OCI-LY1 (cell line): ENCODE results near the gene KCNA2.
A peak's percentile ranks its signal among the peaks of the same experiment; 100 is the strongest.

Source experiments
- H2AFZ ChIP-seq: fragments of 200-600 bp; sonication (generic), shearing (Covaris generic); 2 replicates; pipeline ENCODE4 v1.6.0; 2014; ENCODE audit warnings: antibody characterized with exemption, mild to moderate bottlenecking, low read length
- H3F3A ChIP-seq: fragments of 200-600 bp; sonication (generic), shearing (Covaris generic); 2 replicates; pipeline ENCODE4 v1.6.0; 2014; ENCODE audit warnings: mild to moderate bottlenecking, antibody characterized with exemption, low read length, moderate library complexity; ENCODE audit not compliant: insufficient read depth
- H3K27ac ChIP-seq: fragments of 200-600 bp; sonication (generic); 2 replicates; pipeline ENCODE4 v1.5.1; 2014; ENCODE audit warnings: low read length, mixed run types, mild to moderate bottlenecking, low read depth; ENCODE audit not compliant: poor library complexity, severe bottlenecking
- H3K27me3 ChIP-seq: fragments of 200-600 bp; sonication (generic); 2 replicates; pipeline ENCODE4 v1.6.0; 2014; ENCODE audit warnings: antibody characterized with exemption, mild to moderate bottlenecking, low read length, moderate library complexity; ENCODE audit not compliant: insufficient read depth
- H3K36me3 ChIP-seq: fragments of 200-600 bp; sonication (generic); 2 replicates; pipeline ENCODE4 v1.6.1; 2014; ENCODE audit warnings: mild to moderate bottlenecking, antibody characterized with exemption, low read length, moderate library complexity, mixed read lengths; ENCODE audit not compliant: insufficient read depth
- H3K4me1 ChIP-seq: fragments of 200-600 bp; sonication (generic); 2 replicates; pipeline ENCODE4 v1.5.1; 2014; ENCODE audit warnings: mild to moderate bottlenecking, low read length, moderate library complexity; ENCODE audit not compliant: insufficient read depth, severe bottlenecking
- H3K4me2 ChIP-seq: fragments of 200-600 bp; sonication (generic), shearing (Covaris generic); 2 replicates; pipeline ENCODE4 v1.6.1; 2014; ENCODE audit warnings: low read length
- H3K4me3 ChIP-seq: fragments of 200-600 bp; sonication (generic); 2 replicates; pipeline ENCODE4 v1.5.1; 2014; ENCODE audit warnings: low read length, low read depth, mild to moderate bottlenecking, mixed read lengths; ENCODE audit not compliant: poor library complexity, severe bottlenecking
- H3K79me2 ChIP-seq: fragments of 200-600 bp; shearing (Covaris generic); 2 replicates; pipeline ENCODE4 v1.6.1; 2016; ENCODE audit warnings: mixed run types, low read length, mixed read lengths; ENCODE audit not compliant: insufficient read depth
- H3K9ac ChIP-seq: fragments of 200-600 bp; sonication (generic), shearing (Covaris generic); 2 replicates; pipeline ENCODE4 v1.6.1; 2014; ENCODE audit warnings: mild to moderate bottlenecking, low read length, mixed read lengths
- H3K9me2 ChIP-seq: fragments of 200-600 bp; sonication (generic), shearing (Covaris generic); 2 replicates; pipeline ENCODE4 v1.6.1; 2014; ENCODE audit warnings: low read depth, mild to moderate bottlenecking, low read length, mixed read lengths
- H3K9me3 ChIP-seq: fragments of 200-600 bp; shearing (Covaris generic); 2 replicates; pipeline ENCODE4 v1.6.1; 2014; ENCODE audit warnings: low read length, mixed read lengths
- H4K20me1 ChIP-seq: fragments of 200-600 bp; sonication (generic), shearing (Covaris generic); 2 replicates; pipeline ENCODE4 v1.6.0; 2016; ENCODE audit warnings: mild to moderate bottlenecking, low read length; ENCODE audit not compliant: insufficient read depth
- CTCF ChIP-seq: fragments of 200-600 bp; sonication (generic), shearing (Covaris generic); IDR thresholded peaks from 2 replicates; pipeline ENCODE4 v1.5.1; 2017; ENCODE audit warnings: mild to moderate bottlenecking, antibody characterized with exemption, low read length, moderate library complexity, mixed read lengths
- EZH2 ChIP-seq: fragments of 200-600 bp; sonication (generic), shearing (Covaris generic); IDR thresholded peaks from 2 replicates; pipeline ENCODE4 v1.8.0; 2017; ENCODE audit warnings: borderline replicate concordance, mixed run types, mild to moderate bottlenecking, antibody characterized with exemption, low read length, moderate library complexity, mixed read lengths

The KCNA2 gene

DNA sequence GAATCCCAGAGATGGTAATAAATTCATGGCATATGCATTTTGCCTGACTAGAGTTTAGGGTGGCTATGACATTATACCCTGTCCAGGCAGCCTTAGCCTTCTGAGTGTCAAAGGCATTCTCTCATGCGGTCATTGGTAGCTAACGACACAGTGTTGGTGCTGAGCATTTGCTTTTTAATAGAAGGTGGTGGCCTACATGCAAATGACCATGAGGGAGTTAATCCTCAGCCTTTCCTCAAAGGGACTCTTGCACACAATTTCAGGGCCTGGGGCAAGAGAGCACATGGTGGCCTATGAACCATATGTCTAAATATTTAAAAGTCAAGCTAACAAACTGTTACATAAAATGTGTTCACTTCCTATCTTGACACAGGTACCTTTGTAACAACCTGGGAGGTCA lies 56.3 kb downstream of the KCNA2 start:
- Histone ChIP-seq H3F3A (no peaks in the 10 kb centered on the region), H3K4me3 (no peak overlapping the region), H3K36me3 (no peaks in the 10 kb centered on the region), H3K27me3 (no peaks in the 10 kb centered on the region), H3K9me2 (no peaks in the 10 kb centered on the region), H3K27ac (no peak overlapping the region), H2AFZ (no peak overlapping the region), H4K20me1 (no peaks in the 10 kb centered on the region), H3K4me1 (no peaks in the 10 kb centered on the region), H3K79me2 (no peaks in the 10 kb centered on the region), H3K9ac (no peak overlapping the region), H3K9me3 (no peaks in the 10 kb centered on the region), H3K4me2 (no peak overlapping the region)
- no peak for TF ChIP-seq EZH2
- TF ChIP-seq CTCF: no peak

DNA sequence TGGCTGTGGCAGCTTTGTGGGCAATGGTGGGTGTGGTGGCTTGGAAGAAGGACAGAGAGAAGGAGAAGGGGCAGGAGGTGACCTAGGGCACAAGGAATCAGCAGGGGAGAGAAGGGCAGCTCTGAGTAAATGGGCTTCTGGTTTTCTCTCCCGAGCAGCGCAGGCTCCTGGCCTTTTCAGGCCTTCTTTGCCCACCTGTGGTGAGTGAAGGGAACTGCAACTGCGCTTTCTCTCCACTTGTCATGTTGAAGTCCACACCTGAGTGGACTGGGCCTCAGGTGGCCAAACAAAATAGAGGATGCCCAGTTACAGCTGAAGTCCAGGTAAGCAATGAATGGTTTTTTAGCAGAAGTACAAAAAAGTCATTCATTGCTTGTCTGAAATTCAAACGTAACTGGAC lies 57.8 kb downstream of the KCNA2 start:
- TF ChIP-seq EZH2: no peak
- TF ChIP-seq CTCF: peak; percentile 42; the same call in 1 of the 2 replicates
- Histone ChIP-seq H3K36me3 (no peaks in the 10 kb centered on the region), H3K27me3 (no peaks in the 10 kb centered on the region)

GRCh38 chr1:110547017-110547416 lies 59.1 kb downstream of the KCNA2 start:
- Histone ChIP-seq H3K9me3 (no peaks in the 10 kb centered on the region), H2AFZ (no peak overlapping the region)
- TF ChIP-seq CTCF: no peak
- TF ChIP-seq EZH2: no peak

More for the DNA sequence above, 57.8 kb downstream of the KCNA2 start:
- Histone ChIP-seq H3K79me2 (no peaks in the 10 kb centered on the region), H3K9ac (no peak overlapping the region), H4K20me1 (no peaks in the 10 kb centered on the region), H3F3A (no peaks in the 10 kb centered on the region), H3K4me3 (no peak overlapping the region), H3K4me2 (no peak overlapping the region), H3K9me3 (no peaks in the 10 kb centered on the region), H2AFZ (no peak overlapping the region), H3K27ac (no peak overlapping the region), H3K9me2 (no peaks in the 10 kb centered on the region), H3K4me1 (no peaks in the 10 kb centered on the region)

More at GRCh38 chr1:110547017-110547416, 59.1 kb downstream of the KCNA2 start:
- Histone ChIP-seq H3K9ac (no peak overlapping the region), H3K79me2 (no peaks in the 10 kb centered on the region), H3K4me2 (no peak overlapping the region), H3K36me3 (no peaks in the 10 kb centered on the region), H3K9me2 (no peaks in the 10 kb centered on the region), H3K4me1 (no peaks in the 10 kb centered on the region), H3K27me3 (no peaks in the 10 kb centered on the region), H3F3A (no peaks in the 10 kb centered on the region), H4K20me1 (no peaks in the 10 kb centered on the region), H3K27ac (no peak overlapping the region), H3K4me3 (no peak overlapping the region)
